ENCODE data around the gene TBX6. TPM values are rescaled to one million over a fixed set of nuclear protein-coding genes. Genes with fewer than 3 reads are reported as not detected.

Gene TBX6
- total and polyA plus RNA-seq, 2 of the 4 experiments (the other 2 are of a cell fraction), result 0.10 TPM; not detected in 1

DNA sequence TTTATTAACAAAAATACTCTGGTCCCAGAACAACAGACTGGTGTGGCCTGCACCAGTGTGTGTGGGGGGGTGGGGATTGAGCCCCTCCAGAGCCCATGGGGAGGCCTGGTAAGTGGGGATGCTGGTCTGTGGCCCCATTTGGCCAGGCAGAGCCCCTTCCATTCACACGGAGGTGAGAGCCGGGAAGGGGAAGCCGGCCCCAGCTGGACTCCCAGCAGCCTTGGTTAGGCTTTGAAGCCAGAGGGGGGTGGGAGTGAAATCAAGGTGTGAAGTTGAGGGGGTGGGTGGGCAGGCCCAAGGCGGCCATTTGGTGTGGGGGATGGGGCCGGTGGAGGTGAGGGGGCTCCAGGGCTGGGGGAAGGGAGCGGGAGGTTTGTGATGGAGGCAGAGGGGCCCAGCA lies 5.9 kb downstream of the TBX6 start:
- H3K9me3 ChIP-seq (ENCODE audit: control insufficient read depth, insufficient read depth, low read length), result no peaks in the 10 kb centered on the region
- intact Hi-C loops (cut with micrococcal nuclease), result no loop called here
- H2BK15ac ChIP-seq (ENCODE audit: low read depth, low read length), result no peak overlapping the region
- H4K5ac ChIP-seq (ENCODE audit: low read depth, low read length), result no peak overlapping the region
- H3K4me2 ChIP-seq (ENCODE audit: low read depth, low read length), result no peak overlapping the region
- H2BK5ac ChIP-seq (ENCODE audit: low read depth, low read length, poor library complexity, severe bottlenecking), result no peak overlapping the region
- no peak overlapping the region for H2BK20ac ChIP-seq (ENCODE audit: low read depth, low read length)
- H3K4me1 ChIP-seq (ENCODE audit: control insufficient read depth, insufficient read depth, low read length), result 0 out of 2 replicates have a peak, but pooled peaks cover 2% of the 10 kb centered on the region
- H3K27ac ChIP-seq (ENCODE audit: insufficient read depth, low read length), result no peak overlapping the region
- no peak overlapping the region for H3K23ac ChIP-seq (ENCODE audit: low read depth, low read length)
- TF ChIP-seq, protein P1, sequence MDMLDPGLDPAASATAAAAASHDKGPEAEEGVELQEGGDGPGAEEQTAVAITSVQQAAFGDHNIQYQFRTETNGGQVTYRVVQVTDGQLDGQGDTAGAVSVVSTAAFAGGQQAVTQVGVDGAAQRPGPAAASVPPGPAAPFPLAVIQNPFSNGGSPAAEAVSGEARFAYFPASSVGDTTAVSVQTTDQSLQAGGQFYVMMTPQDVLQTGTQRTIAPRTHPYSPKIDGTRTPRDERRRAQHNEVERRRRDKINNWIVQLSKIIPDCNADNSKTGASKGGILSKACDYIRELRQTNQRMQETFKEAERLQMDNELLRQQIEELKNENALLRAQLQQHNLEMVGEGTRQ (IDR thresholded peaks at IDR 0.05; ENCODE audit: low read depth, low read length), result no peak
- TF ChIP-seq, protein P2, sequence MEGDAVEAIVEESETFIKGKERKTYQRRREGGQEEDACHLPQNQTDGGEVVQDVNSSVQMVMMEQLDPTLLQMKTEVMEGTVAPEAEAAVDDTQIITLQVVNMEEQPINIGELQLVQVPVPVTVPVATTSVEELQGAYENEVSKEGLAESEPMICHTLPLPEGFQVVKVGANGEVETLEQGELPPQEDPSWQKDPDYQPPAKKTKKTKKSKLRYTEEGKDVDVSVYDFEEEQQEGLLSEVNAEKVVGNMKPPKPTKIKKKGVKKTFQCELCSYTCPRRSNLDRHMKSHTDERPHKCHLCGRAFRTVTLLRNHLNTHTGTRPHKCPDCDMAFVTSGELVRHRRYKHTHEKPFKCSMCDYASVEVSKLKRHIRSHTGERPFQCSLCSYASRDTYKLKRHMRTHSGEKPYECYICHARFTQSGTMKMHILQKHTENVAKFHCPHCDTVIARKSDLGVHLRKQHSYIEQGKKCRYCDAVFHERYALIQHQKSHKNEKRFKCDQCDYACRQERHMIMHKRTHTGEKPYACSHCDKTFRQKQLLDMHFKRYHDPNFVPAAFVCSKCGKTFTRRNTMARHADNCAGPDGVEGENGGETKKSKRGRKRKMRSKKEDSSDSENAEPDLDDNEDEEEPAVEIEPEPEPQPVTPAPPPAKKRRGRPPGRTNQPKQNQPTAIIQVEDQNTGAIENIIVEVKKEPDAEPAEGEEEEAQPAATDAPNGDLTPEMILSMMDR (conservative IDR thresholded peaks at IDR 0.05; ENCODE audit: low read depth, low read length), result no peak
- peaks cover 12 to 23% of the 10 kb centered on the region in 2 experiments for H3K79me1 ChIP-seq (ENCODE audit: low read depth in 1 of 2, low read length in 2 of 2)
- no peak overlapping the region for H2BK120ac ChIP-seq (ENCODE audit: low read depth, low read length)
- no peak overlapping the region for H3K9ac ChIP-seq (ENCODE audit: low read depth, low read length)
- ChIA-PET POLR2A (ENCODE audit: unreplicated experiment) (no interaction called here), CTCF (no interaction called here)
- BruUV-seq (replicated peaks), result no TSS peak
- H3K27me3 ChIP-seq (ENCODE audit: control insufficient read depth, insufficient read depth, low read length), result no peaks in the 10 kb centered on the region
- no peak overlapping the region for H2AK9ac ChIP-seq (replicated peaks; ENCODE audit: low read depth, low read length, poor library complexity)
- no peak overlapping the region for H3K4ac ChIP-seq (ENCODE audit: low read depth, low read length)
- H3K9me1 ChIP-seq (ENCODE audit: insufficient read depth, low read length), result no peaks in the 10 kb centered on the region
- no peak for ATAC-seq (ENCODE audit: low read depth)
- in situ Hi-C loops (cut with MboI; ENCODE audit: low sequenced_read_pairs), result no loop called here
- H2AFZ ChIP-seq (replicated peaks; ENCODE audit: low read length, poor library complexity), result no peak overlapping the region
- peaks cover 18% of the 10 kb centered on the region for H4K20me1 ChIP-seq (ENCODE audit: insufficient read depth, low read length)
- H4K91ac ChIP-seq (ENCODE audit: insufficient read depth, low read depth, low read length), result no peak overlapping the region
- no peak overlapping the region for H4K8ac ChIP-seq (ENCODE audit: low read depth in 2 of 2, low read length in 2 of 2)
- DNase-seq, result no peak
- H3K36me3 ChIP-seq (ENCODE audit: control insufficient read depth, insufficient read depth, low read length), result peaks cover 47% of the 10 kb centered on the region
- dilution Hi-C loops (cut with HindIII; ENCODE audit: low sequenced_read_pairs, unreplicated experiment), result no loop called here
- H3K18ac ChIP-seq (ENCODE audit: low read depth, low read length), result no peak overlapping the region
- no peak overlapping the region for H3K14ac ChIP-seq (replicated peaks; ENCODE audit: low read depth, low read length)
- H3K56ac ChIP-seq (ENCODE audit: extremely low read depth, insufficient read depth, low read length), result no peak overlapping the region
- H2AK5ac ChIP-seq (ENCODE audit: low read depth, low read length), result no peak overlapping the region
- no peak overlapping the region for H3K4me3 ChIP-seq (ENCODE audit: insufficient read depth, low read depth, low read length)
- no CpG with 5 or more reads among the region's 6 CpGs for WGBS, 2 experiments (ENCODE audit: extremely low coverage in 2 of 2, insufficient read length in 1 of 2)
